ENCODE measurements around the gene SNAP47.

SNAP47 gene

GRCh38 chr1:227788271-227789083 lies 53.2 kb downstream of the SNAP47 start:
- TF ChIP-seq USF1 (IDR thresholded peaks at IDR 0.05): no peak
- peak; percentile 29; the same call in 1 of the 2 replicates for TF ChIP-seq EGR1 (IDR thresholded peaks at IDR 0.05)
- TF ChIP-seq CEBPB (IDR thresholded peaks at IDR 0.05): no peak
- no peak for TF ChIP-seq NFIC (IDR thresholded peaks at IDR 0.05)
- TF ChIP-seq TCF12 (IDR thresholded peaks at IDR 0.05; ENCODE audit: low read depth): no peak
- peak; percentile 88 for TF ChIP-seq ZBTB7A (IDR thresholded peaks at IDR 0.05; ENCODE audit: low read depth)
- TF ChIP-seq TEAD4 (IDR thresholded peaks at IDR 0.05): no peak
- no peak for TF ChIP-seq EP300 (IDR thresholded peaks at IDR 0.05; ENCODE audit: borderline replicate concordance)
- no peak for TF ChIP-seq YY1 (IDR thresholded peaks at IDR 0.05; ENCODE audit: low read depth)
- TF ChIP-seq RAD21 (IDR thresholded peaks at IDR 0.05; ENCODE audit: low read depth): no peak
- TF ChIP-seq CREB1 (IDR thresholded peaks at IDR 0.05; ENCODE audit: low read depth): no peak
- TF ChIP-seq FOXM1 (IDR thresholded peaks at IDR 0.05; ENCODE audit: borderline replicate concordance, low read depth): no peak
- no peak; the same call in 1 of the 2 replicates for TF ChIP-seq MAX (IDR thresholded peaks at IDR 0.05)
- TF ChIP-seq REST (IDR thresholded peaks at IDR 0.05; ENCODE audit: low read depth): no peak
- TF ChIP-seq TAF1 (IDR thresholded peaks at IDR 0.05; ENCODE audit: low read depth): no peak; the same call in none of the 2 replicates

- TF ChIP-seq ZBTB7A (IDR thresholded peaks at IDR 0.05; ENCODE audit: low read depth) (no peak), NFIC (IDR thresholded peaks at IDR 0.05) (no peak), YY1 (IDR thresholded peaks at IDR 0.05; ENCODE audit: low read depth) (no peak), EP300 (IDR thresholded peaks at IDR 0.05; ENCODE audit: borderline replicate concordance) (no peak), TCF12 (IDR thresholded peaks at IDR 0.05; ENCODE audit: low read depth) (no peak), USF1 (IDR thresholded peaks at IDR 0.05) (no peak), TAF1 (IDR thresholded peaks at IDR 0.05; ENCODE audit: low read depth) (no peak), RAD21 (IDR thresholded peaks at IDR 0.05; ENCODE audit: low read depth) (no peak), CREB1 (IDR thresholded peaks at IDR 0.05; ENCODE audit: low read depth) (no peak), FOXM1 (IDR thresholded peaks at IDR 0.05; ENCODE audit: borderline replicate concordance, low read depth) (no peak), MAX (IDR thresholded peaks at IDR 0.05) (no peak), EGR1 (IDR thresholded peaks at IDR 0.05) (no peak), CEBPB (IDR thresholded peaks at IDR 0.05) (no peak), TEAD4 (IDR thresholded peaks at IDR 0.05) (no peak), REST (IDR thresholded peaks at IDR 0.05; ENCODE audit: low read depth) (no peak)
These were observed 54.1 kb downstream of the SNAP47 start for GRCh38 chr1:227789084-227790033.

DNA sequence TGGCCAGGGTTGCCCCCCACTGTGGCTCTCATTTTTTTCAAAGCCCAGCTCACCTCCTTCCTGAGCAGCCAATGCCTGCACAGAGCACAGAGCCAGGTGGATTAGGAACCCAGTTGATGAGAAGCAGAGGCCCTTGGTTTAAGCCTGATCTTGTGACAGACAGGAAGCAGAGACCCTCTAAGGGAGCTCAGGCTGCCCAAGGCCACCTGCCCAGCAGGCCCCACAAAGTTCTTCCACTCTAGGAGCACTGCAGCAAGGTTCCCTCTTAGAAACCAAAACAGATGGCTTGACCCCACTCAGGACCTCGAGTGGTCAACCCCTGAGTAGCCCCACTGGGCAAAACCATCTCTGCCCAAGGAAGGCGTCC lies 54.8 kb downstream of the SNAP47 start:
- TF ChIP-seq TAF1 (IDR thresholded peaks at IDR 0.05; ENCODE audit: low read depth) (no peak), TCF12 (IDR thresholded peaks at IDR 0.05; ENCODE audit: low read depth) (no peak), ZBTB7A (IDR thresholded peaks at IDR 0.05; ENCODE audit: low read depth) (0 out of 2 replicates have a peak, but pooled peaks have one; percentile 29)

GRCh38 chr1:227790868-227791267 lies 55.6 kb downstream of the SNAP47 start:
- TF ChIP-seq TAF1 (IDR thresholded peaks at IDR 0.05; ENCODE audit: low read depth) (no peak), EGR1 (IDR thresholded peaks at IDR 0.05) (no peak), RAD21 (IDR thresholded peaks at IDR 0.05; ENCODE audit: low read depth) (no peak), NFIC (IDR thresholded peaks at IDR 0.05) (no peak), CEBPB (IDR thresholded peaks at IDR 0.05) (no peak), REST (IDR thresholded peaks at IDR 0.05; ENCODE audit: low read depth) (no peak), TEAD4 (IDR thresholded peaks at IDR 0.05) (no peak), FOXM1 (IDR thresholded peaks at IDR 0.05; ENCODE audit: borderline replicate concordance, low read depth) (no peak)
